K562 (cell line): ENCODE data around the gene SURF4. TPM values are rescaled to one million over a fixed set of nuclear protein-coding genes. Genes with fewer than 3 reads are reported as not detected.

Experiments
- ATF7 ChIP-seq: fragments of 450-650 bp; IDR thresholded peaks from 2 replicates; pipeline ENCODE4 v1.7.1; 2014; ENCODE audit warnings: mild to moderate bottlenecking, moderate library complexity
- CBX3 ChIP-seq, 2 experiments: IDR thresholded peaks; 1 replicate in 1 of 2; 2 replicates in 1 of 2; pipeline ENCODE4 v1.6.1; 2012; ENCODE audit warnings: inconsistent platforms in 2 of 2, low read length in 2 of 2, borderline replicate concordance in 1 of 2, control low read depth in 1 of 2
- CREB1 ChIP-seq, 2 experiments: sonication (generic) in 1 of 2; formaldehyde crosslinking in 1 of 2; IDR thresholded peaks; 2 replicates each; pipeline versions ENCODE4 v1.6.1 to v1.8.0; 2012 to 2022; ENCODE audit warnings: inconsistent platforms in 1 of 2, mild to moderate bottlenecking in 1 of 2, missing genetic modification reagents in 1 of 2, moderate library complexity in 1 of 2
- NR2C2 ChIP-seq, 2 experiments: fragments of 200-800 bp in 1 of 2; sonication (Bioruptor generic) in 1 of 2; sonication (generic) in 1 of 2; formaldehyde crosslinking in 1 of 2; IDR thresholded peaks; 2 replicates each; pipeline versions ENCODE4 v1.6.1 to v1.8.0; 2016 to 2022; ENCODE audit warnings: mild to moderate bottlenecking in 1 of 2, missing compliant biosample characterization in 1 of 2, missing genetic modification characterization in 1 of 2, missing genetic modification reagents in 1 of 2
- TARDBP ChIP-seq: fragments of 450-650 bp; IDR thresholded peaks from 2 replicates; pipeline ENCODE4 v1.6.1; 2016
- polyA plus RNA-seq, 8 experiments: library from polyadenylated mRNA; depleted of rRNA in 4 of 8; stranded (reverse) in 5 of 8; unstranded in 3 of 8; fragments of >200 nt; fragmentation: Nextera tagmentation in 2 of 8; fragmentation: Illumina TruSeq in 1 of 8; extraction: Ambion mirVana in 2 of 8; extraction: Trizol in 1 of 8; gene quantifications; 2 replicates each; pipeline versions ENCODE4 v1.2.1 to v1.2.3, GENCODE V29; 2011 to 2014; ENCODE audit warnings: inconsistent platforms in 1 of 8, missing spikeins in 1 of 8
- total RNA-seq, 7 experiments: library from RNA; depleted of rRNA in 6 of 7; stranded (reverse); fragments of >200 nt in 6 of 7; fragmentation: Illumina TruSeq in 2 of 7; extraction: Trizol in 2 of 7; gene quantifications; 2 replicates each; pipeline versions ENCODE4 v1.2.1 to v1.2.3, GENCODE V29; 2011 to 2021; ENCODE audit warnings: low replicate concordance in 1 of 7
- TF ChIP-seq, protein P1 (sequence below): fragments of 450-650 bp; IDR thresholded peaks from 2 replicates; pipeline ENCODE4 v1.6.1; 2016; ENCODE audit warnings: low read depth
- TF ChIP-seq, protein P2 (sequence below), 2 experiments: fragments of 450-650 bp; formaldehyde crosslinking in 1 of 2; IDR thresholded peaks; 2 replicates each; pipeline versions ENCODE4 v1.4.0 to v1.6.1; 2014 to 2020; ENCODE audit warnings: mild to moderate bottlenecking in 2 of 2, borderline replicate concordance in 1 of 2, low read depth in 1 of 2

The SURF4 gene
- total and polyA plus RNA-seq, 9 of the 15 experiments (the other 6 are each of a cell fraction or from before 2014, with no cell fraction given), result 8.4 to 176 (median 130) TPM

DNA sequence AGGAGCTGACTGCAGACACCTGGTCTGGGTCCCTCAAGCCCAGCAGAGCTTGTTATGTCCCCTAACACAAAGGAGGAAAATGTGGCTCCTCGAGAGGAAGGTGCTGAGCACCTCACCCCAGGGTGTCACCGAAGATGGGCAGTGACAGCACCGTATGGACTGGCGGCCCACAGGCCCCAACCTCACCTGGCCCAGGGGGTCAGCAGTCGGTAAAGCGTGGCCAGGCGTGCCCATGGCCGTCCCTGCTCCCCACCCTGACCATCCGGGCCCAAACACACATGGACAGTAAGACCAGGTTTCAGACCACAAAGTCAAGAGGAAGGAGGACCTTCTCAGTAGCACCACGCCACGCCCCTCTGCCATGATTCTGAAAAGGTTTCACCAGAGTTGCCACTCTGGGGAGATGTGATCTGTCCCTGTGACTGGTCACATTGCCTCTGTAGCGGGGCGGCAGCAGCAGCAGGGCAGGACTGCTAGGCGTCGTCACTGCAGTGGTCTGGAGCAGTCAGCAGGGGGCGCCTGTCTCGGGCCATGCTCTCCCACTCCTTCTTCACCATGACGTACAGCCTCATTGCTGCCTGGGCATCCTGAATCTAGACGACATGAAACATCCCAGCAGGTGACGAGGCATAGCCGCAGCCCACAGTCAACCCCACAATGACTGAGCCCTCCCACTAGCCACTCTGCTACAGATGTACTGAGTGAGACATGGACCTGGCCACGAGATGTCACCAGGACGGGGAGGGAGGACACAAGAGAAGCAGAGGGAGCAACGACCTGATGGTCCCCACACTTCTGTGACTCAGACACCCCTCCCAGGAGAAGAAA lies 30.8 kb upstream of the SURF4 start (continued):
- TF ChIP-seq CBX3 (IDR thresholded peaks at IDR 0.05; ENCODE audit: borderline replicate concordance in 1 of 2, low read length in 2 of 2) (no peak), TARDBP (no peak), NR2C2 (CRISPR knock-in tag; IDR thresholded peaks at IDR 0.05) (no peak), NR2C2 (tag; IDR thresholded peaks at IDR 0.05) (no peak), CREB1 (IDR thresholded peaks at IDR 0.05) (no peak), CREB1 (CRISPR knock-in tag; IDR thresholded peaks at IDR 0.05) (peak; percentile 75), ATF7 (peak; percentile 68; the same call in 1 of the 2 replicates)
- TF ChIP-seq, protein P1, sequence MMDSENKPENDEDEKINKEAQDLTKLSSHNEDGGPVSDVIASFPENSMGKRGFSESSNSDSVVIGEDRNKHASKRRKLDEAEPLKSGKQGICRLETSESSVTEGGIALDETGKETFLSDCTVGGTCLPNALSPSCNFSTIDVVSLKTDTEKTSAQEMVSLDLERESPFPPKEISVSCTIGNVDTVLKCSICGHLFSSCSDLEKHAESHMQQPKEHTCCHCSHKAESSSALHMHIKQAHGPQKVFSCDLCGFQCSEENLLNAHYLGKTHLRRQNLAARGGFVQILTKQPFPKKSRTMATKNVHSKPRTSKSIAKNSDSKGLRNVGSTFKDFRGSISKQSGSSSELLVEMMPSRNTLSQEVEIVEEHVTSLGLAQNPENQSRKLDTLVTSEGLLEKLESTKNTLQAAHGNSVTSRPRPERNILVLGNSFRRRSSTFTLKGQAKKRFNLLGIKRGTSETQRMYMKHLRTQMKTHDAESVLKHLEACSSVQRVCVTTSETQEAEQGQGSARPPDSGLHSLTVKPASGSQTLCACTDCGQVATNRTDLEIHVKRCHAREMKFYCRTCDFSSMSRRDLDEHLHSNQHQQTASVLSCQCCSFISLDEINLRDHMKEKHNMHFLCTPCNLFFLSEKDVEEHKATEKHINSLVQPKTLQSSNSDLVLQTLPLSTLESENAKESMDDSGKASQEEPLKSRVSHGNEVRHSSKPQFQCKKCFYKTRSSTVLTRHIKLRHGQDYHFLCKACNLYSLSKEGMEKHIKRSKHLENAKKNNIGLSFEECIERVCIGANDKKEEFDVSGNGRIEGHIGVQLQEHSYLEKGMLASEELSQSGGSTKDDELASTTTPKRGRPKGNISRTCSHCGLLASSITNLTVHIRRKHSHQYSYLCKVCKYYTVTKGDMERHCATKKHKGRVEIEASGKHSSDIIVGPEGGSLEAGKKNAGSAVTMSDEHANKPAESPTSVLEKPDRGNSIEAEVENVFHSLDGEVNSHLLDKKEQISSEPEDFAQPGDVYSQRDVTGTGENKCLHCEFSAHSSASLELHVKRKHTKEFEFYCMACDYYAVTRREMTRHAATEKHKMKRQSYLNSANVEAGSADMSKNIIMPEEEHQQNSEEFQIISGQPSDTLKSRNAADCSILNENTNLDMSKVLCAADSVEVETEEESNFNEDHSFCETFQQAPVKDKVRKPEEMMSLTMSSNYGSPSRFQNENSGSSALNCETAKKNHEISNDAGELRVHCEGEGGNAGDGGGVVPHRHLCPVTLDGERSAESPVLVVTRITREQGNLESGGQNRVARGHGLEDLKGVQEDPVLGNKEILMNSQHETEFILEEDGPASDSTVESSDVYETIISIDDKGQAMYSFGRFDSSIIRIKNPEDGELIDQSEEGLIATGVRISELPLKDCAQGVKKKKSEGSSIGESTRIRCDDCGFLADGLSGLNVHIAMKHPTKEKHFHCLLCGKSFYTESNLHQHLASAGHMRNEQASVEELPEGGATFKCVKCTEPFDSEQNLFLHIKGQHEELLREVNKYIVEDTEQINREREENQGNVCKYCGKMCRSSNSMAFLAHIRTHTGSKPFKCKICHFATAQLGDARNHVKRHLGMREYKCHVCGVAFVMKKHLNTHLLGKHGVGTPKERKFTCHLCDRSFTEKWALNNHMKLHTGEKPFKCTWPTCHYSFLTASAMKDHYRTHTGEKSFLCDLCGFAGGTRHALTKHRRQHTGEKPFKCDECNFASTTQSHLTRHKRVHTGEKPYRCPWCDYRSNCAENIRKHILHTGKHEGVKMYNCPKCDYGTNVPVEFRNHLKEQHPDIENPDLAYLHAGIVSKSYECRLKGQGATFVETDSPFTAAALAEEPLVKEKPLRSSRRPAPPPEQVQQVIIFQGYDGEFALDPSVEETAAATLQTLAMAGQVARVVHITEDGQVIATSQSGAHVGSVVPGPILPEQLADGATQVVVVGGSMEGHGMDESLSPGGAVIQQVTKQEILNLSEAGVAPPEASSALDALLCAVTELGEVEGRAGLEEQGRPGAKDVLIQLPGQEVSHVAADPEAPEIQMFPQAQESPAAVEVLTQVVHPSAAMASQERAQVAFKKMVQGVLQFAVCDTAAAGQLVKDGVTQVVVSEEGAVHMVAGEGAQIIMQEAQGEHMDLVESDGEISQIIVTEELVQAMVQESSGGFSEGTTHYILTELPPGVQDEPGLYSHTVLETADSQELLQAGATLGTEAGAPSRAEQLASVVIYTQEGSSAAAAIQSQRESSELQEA, result no peak
- TF ChIP-seq, protein P2, sequence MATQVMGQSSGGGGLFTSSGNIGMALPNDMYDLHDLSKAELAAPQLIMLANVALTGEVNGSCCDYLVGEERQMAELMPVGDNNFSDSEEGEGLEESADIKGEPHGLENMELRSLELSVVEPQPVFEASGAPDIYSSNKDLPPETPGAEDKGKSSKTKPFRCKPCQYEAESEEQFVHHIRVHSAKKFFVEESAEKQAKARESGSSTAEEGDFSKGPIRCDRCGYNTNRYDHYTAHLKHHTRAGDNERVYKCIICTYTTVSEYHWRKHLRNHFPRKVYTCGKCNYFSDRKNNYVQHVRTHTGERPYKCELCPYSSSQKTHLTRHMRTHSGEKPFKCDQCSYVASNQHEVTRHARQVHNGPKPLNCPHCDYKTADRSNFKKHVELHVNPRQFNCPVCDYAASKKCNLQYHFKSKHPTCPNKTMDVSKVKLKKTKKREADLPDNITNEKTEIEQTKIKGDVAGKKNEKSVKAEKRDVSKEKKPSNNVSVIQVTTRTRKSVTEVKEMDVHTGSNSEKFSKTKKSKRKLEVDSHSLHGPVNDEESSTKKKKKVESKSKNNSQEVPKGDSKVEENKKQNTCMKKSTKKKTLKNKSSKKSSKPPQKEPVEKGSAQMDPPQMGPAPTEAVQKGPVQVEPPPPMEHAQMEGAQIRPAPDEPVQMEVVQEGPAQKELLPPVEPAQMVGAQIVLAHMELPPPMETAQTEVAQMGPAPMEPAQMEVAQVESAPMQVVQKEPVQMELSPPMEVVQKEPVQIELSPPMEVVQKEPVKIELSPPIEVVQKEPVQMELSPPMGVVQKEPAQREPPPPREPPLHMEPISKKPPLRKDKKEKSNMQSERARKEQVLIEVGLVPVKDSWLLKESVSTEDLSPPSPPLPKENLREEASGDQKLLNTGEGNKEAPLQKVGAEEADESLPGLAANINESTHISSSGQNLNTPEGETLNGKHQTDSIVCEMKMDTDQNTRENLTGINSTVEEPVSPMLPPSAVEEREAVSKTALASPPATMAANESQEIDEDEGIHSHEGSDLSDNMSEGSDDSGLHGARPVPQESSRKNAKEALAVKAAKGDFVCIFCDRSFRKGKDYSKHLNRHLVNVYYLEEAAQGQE (IDR thresholded peaks at IDR 0.05; ENCODE audit: borderline replicate concordance), result peak; percentile 52; the same call in 1 of the 2 replicates
- TF ChIP-seq, protein P2 (CRISPR knock-in tag; IDR thresholded peaks at IDR 0.05; ENCODE audit: low read depth), result no peak
